ENCODE data around the gene NBPF9. TPM values are rescaled to one million over a fixed set of nuclear protein-coding genes. Genes with fewer than 3 reads are reported as not detected.
"Not testable (repeated sequence)": the region's sequence is repeated elsewhere in the genome, so short reads cannot be mapped to it uniquely, and the experiment has no call there.

Gene NBPF9, protein sequence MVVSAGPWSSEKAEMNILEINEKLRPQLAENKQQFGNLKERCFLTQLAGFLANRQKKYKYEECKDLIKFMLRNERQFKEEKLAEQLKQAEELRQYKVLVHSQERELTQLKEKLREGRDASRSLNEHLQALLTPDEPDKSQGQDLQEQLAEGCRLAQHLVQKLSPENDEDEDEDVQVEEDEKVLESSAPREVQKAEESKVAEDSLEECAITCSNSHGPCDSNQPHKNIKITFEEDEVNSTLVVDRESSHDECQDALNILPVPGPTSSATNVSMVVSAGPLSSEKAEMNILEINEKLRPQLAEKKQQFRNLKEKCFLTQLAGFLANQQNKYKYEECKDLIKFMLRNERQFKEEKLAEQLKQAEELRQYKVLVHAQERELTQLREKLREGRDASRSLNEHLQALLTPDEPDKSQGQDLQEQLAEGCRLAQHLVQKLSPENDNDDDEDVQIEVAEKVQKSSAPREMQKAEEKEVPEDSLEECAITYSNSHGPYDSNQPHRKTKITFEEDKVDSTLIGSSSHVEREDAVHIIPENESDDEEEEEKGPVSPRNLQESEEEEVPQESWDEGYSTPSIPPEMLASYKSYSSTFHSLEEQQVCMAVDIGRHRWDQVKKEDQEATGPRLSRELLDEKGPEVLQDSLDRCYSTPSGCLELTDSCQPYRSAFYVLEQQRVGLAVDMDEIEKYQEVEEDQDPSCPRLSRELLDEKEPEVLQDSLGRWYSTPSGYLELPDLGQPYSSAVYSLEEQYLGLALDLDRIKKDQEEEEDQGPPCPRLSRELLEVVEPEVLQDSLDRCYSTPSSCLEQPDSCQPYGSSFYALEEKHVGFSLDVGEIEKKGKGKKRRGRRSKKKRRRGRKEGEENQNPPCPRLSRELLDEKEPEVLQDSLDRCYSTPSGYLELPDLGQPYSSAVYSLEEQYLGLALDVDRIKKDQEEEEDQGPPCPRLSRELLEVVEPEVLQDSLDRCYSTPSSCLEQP (N-terminal part only)
- total RNA-seq = 10 to 100 TPM; 10.8 to 23.9 (median 19.0) TPM

DNA sequence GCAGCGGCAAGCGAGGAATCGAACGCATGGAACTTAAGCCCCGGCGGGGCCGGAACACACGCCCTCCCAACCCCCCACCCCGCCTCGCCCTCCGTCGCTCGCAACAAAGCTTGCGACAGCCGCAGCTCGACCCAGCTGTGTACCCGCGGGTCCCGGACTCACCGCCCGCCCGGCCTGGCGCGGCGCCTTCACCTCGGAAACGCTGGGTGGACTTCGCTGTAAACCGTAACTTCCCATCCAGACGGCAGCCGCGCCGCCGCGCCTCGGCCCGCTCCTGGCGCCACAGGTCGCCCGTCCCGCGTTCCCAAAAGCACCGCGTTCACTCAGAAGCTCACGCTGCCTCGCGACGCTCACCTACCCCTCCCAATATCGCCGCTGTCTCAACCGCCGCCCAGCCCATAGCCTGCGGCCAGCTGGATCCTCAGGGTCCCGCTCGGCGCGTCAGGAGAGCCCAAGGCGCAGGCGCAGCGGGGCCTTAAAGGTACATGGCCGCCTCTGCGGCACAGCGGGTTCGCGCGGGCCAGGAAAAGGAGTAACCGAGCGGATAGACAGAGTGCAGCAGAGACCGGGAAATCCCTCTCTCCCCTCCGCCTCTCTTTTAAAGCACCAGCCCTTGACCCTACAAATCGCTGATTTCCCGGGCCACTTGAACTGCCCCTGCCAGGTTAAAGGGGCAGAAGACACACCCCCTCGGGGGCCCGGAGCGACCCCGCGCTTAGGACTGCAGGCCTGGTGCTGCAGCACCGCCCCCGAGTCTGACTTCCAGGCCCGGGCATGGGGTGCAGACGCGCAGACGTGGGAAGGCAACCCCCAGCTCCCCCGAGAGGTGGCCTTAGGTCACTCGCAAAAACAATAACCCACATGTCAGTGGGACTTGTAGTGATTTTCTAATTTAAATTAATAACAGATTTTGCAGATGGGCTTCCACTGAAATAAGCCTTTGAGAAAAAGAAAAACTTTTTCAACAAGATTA, at the start of gene NBPF9:
Gene NBPF9 (minus strand): TSS at position 443 of the 973 bp plus-strand sequence. CDS start 21,412 bp downstream, outside the sequence.
- TF ChIP-seq POLR2AphosphoS5 (IDR thresholded peaks at IDR 0.05) = peak; percentile 70 to 77
- TF ChIP-seq, protein P1, sequence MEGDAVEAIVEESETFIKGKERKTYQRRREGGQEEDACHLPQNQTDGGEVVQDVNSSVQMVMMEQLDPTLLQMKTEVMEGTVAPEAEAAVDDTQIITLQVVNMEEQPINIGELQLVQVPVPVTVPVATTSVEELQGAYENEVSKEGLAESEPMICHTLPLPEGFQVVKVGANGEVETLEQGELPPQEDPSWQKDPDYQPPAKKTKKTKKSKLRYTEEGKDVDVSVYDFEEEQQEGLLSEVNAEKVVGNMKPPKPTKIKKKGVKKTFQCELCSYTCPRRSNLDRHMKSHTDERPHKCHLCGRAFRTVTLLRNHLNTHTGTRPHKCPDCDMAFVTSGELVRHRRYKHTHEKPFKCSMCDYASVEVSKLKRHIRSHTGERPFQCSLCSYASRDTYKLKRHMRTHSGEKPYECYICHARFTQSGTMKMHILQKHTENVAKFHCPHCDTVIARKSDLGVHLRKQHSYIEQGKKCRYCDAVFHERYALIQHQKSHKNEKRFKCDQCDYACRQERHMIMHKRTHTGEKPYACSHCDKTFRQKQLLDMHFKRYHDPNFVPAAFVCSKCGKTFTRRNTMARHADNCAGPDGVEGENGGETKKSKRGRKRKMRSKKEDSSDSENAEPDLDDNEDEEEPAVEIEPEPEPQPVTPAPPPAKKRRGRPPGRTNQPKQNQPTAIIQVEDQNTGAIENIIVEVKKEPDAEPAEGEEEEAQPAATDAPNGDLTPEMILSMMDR (IDR thresholded peaks at IDR 0.05) = peak in 1 of 3 experiments; percentile 27
- Histone ChIP-seq H3K27ac (replicated peaks in 1 of 4) (peak within 1 kb of the TSS; percentile 62 to 87 (median 80)), H3K4me3 (peak within 1 kb of the TSS; percentile 53 to 60 (median 57))
- H3K27me3 ChIP-seq; H3K4me1 ChIP-seq; intact Hi-C loops (cut with DNase I); H3K36me3 ChIP-seq; H3K9me3 ChIP-seq; DNase-seq (ENCODE audit: extremely low spot score): not testable (repeated sequence)
- WGBS = no CpG with 5 or more reads among the region's 85 CpGs

DNA sequence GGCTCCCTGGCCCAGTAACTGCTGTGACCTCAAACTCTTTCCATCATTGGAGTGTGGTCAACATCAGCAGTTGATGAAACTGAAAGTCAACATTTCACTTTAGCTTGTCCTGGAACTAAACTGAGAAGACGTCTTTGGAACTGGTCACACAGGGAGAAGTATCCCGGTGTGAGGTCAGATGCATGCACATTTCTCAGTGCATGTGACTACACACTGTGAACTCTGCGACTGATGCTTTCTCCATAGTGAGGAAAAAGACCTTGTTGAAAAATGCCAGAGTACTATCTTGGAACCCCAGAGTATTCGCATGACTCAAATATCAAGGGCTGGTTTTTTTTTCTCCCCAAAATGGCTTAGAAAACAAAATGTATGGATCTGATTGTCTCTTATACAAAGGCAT, 46.6 kb upstream of the NBPF9 start:
- H3K4me3 ChIP-seq; H3K4me1 ChIP-seq; H3K36me3 ChIP-seq; H3K9me3 ChIP-seq; H3K27me3 ChIP-seq; intact Hi-C loops (cut with DNase I); H3K27ac ChIP-seq (replicated peaks in 1 of 4); DNase-seq (ENCODE audit: extremely low spot score): not testable (repeated sequence)
- 86% methylated on average over 3 of the region's 4 CpGs for WGBS

DNA sequence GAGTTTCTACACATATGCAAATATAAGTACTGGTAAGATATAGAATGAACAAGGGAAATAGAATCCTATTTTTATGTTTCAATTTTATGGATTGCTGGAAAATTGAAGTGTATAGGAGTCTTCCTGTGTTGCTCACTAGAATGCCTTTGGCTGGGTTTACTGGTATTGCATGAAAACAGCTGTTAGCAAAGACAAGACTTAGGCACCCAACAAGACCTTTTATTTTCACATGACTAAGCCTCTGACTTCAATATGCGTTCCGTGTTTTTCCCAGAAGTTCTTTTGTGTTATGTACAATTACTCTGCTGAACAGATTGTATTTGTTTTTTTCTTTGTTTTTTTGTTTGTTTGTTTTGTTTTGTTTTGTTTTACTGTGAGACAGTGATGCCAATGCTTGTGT, 34.2 kb upstream of the NBPF9 start:
- WGBS = 82% methylated on average over 2 of the region's 2 CpGs
- H3K4me1 ChIP-seq; H3K27me3 ChIP-seq; H3K36me3 ChIP-seq; H3K4me3 ChIP-seq; DNase-seq (ENCODE audit: extremely low spot score); intact Hi-C loops (cut with DNase I); H3K9me3 ChIP-seq; H3K27ac ChIP-seq (replicated peaks in 1 of 4): not testable (repeated sequence)

DNA sequence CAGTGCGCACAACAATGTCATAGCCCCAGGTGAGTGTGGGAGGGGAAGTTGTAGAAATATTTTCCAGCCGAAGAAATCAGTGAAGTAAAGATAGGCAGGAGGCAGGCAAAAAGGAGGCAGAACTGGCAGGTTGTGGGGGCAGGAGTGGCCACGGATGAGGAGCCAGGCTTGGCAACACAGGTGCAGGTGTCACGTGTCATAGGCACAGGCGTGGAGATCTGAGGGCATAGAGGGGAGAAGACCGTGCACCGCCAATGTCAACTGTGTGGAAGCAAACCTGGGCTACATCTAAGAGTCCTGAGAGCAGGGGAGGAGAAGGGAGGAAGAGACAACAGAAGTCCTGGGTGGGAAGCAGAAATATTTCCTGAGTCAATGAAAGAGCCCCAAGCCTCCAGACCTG, 27.6 kb upstream of the NBPF9 start:
- intact Hi-C loops (cut with DNase I); DNase-seq (ENCODE audit: extremely low spot score): not testable (repeated sequence)
- WGBS = 90% methylated on average over 7 of the region's 7 CpGs

DNA sequence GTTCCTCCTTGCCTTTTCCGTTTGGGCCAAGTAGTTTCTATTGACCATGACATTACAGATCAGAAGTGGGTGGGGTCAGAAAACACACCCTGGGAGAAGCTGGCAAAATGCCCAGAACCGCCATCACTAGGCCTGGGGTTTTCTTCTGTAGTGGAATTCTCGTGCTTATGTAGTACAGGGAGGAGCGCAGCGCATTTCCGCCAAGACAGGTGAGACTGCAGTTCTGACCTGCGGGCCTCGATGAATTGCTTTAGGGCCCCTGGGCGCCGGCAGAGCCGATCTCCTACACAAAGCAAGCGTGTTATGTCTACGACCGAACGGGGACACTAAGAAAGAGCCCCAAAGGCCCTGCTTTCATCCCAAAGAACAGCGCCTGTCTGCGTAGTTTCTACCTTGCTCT, 25.9 kb upstream of the NBPF9 start:
- no CpG with 5 or more reads among the region's 17 CpGs for WGBS
- H3K27ac ChIP-seq (replicated peaks in 1 of 4); H3K4me1 ChIP-seq; H3K4me3 ChIP-seq; H3K9me3 ChIP-seq; H3K36me3 ChIP-seq; DNase-seq (ENCODE audit: extremely low spot score); intact Hi-C loops (cut with DNase I); H3K27me3 ChIP-seq: not testable (repeated sequence)

More for the DNA sequence above, 27.6 kb upstream of the NBPF9 start:
- H3K9me3 ChIP-seq; H3K27me3 ChIP-seq; H3K36me3 ChIP-seq; H3K4me3 ChIP-seq; H3K27ac ChIP-seq (replicated peaks in 1 of 4); H3K4me1 ChIP-seq: not testable (repeated sequence)

DNA sequence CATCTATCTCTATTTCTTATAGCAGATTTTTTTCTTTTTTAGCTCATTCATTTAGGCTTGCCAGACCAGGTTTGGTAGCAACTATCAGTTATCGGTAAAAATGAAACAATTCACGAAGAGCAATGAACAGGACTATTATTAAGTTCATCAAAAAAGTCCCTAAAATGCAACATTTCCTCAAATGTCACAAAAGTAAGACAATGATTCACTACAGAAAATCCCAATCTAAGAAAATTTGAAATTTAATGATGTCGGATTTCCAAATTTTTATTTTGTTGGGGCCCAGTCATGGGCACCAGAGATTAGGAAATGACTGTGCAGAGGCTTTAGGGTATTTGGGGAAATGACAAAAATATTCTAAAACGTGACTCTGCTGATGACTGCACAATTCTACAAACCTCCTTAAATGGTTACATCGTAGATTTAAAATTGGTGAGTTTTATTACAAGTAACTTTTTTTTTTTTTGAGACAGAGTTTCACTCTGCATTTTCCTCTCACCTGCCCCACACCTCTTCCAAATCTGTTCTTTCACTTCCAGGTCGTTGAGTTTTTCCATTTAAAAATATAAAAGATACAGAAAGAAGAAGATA, 23.3 kb upstream of the NBPF9 start:
- DNase-seq (ENCODE audit: extremely low spot score); H3K27me3 ChIP-seq; H3K36me3 ChIP-seq; H3K9me3 ChIP-seq; H3K4me3 ChIP-seq; intact Hi-C loops (cut with DNase I); H3K4me1 ChIP-seq; H3K27ac ChIP-seq (replicated peaks in 1 of 4): not testable (repeated sequence)
- WGBS = 84% methylated on average over 6 of the region's 6 CpGs

DNA sequence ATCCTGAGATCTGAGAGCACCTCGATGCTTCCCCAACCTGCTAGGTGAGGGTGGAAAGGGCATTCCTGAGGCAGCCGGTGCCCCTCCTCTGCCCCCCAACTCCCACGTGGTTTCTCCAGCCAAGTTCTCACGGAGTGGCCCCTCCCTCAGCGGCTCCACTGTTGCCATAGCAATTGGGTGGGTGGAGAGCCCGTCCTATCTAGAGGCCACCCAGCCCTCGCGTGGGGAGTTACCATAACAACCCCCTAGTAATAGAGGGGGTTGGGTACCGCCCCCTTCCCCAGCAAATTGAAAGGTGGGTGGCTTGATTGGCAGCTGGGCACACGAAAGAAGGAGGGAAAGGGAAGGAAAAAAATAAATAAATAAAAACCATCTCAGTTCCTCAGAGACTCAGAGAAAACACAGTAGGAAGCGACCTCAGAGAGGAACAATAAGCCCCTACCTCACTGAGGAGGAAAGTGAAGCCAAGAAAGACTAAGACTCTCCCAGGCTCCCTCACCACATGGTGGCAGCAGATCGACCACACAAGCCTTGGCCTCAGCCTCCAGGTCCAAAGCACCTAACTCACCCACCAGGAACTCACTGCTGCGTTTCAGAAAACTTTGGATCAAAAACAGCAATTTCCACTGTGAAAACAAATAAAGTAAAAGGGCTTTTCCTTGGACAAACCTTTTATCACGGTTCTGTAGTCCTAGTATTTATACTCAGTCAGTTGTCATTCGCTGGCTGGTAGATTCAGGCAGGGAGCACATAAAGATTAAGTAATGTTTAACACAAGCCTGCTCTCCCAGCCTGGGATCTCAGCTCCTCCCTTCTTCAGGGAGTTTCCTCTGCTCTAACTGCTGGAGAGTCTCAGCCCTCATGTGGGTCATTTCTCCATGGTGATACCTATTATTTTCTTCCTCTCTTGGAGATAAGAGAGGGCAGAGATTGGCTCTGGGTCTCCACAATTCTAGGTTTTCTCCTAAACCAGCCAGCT, 20.9 kb upstream of the NBPF9 start:
- H3K27me3 ChIP-seq; H3K27ac ChIP-seq (replicated peaks in 1 of 4); H3K4me1 ChIP-seq; H3K4me3 ChIP-seq; DNase-seq (ENCODE audit: extremely low spot score); H3K9me3 ChIP-seq; intact Hi-C loops (cut with DNase I); H3K36me3 ChIP-seq: not testable (repeated sequence)
- 8% methylated on average over 12 of the region's 15 CpGs for WGBS

DNA sequence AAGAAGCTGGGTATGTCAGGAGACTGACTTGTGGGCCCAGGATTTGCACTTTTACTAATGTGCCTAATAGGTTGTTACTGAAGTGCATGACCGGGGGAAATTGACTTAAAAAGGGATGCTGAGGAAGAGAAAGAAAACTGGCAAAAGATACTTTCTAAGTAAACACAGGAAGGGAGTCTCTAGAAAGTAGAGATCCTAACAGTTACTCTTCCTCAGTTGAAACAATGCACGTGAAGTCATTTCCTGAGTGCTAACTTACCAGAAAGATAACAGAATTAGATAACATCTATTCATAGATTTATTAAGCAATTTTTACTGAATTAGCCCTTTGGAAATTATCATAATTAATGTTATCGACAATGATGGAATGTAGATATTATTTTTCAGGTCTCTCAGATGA, 9.5 kb upstream of the NBPF9 start:
- 100% methylated on average over 1 of the region's 3 CpGs for WGBS
- H3K9me3 ChIP-seq; H3K36me3 ChIP-seq; H3K4me3 ChIP-seq; DNase-seq (ENCODE audit: extremely low spot score); H3K27ac ChIP-seq (replicated peaks in 1 of 4); H3K4me1 ChIP-seq; intact Hi-C loops (cut with DNase I); H3K27me3 ChIP-seq: not testable (repeated sequence)

DNA sequence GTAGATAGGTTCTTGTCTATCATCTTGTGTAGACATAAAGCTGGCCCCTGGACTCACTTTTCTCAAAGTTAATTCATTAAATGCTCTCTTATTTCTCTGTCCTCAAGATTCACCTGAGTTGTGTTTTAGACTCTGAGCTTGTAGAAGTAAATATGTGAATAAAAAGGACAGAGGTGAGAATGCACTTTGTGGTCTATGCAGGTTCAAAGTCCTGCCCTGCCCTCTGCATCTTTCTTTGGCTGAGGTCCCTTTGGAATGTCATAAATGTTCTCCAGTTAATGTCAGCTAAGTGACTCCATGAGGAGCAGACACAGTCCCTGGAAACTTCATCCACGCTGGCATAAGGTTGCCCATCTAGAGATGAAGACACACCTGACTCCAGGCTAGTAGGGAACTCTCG, 7.0 kb upstream of the NBPF9 start:
- DNase-seq (ENCODE audit: extremely low spot score); intact Hi-C loops (cut with DNase I); H3K4me3 ChIP-seq; H3K36me3 ChIP-seq; H3K9me3 ChIP-seq; H3K4me1 ChIP-seq; H3K27me3 ChIP-seq; H3K27ac ChIP-seq (replicated peaks in 1 of 4): not testable (repeated sequence)
- no CpG with 5 or more reads among the region's 2 CpGs for WGBS

Measured in esophagus muscularis mucosa (tissue), 4 donors.